ENCODE measurements around the gene FOXR2.

FOXR2 gene

GRCh38 chrX:55623100-55623499 lies at the start of gene FOXR2:
Gene FOXR2 (plus strand): TSS chrX:55623400. CDS start chrX:55623712, 312 bp downstream.
- no peak for DNase-seq

- DNase-seq, result no peak
Observed at GRCh38 chrX:55579115-55579514, 44.1 kb upstream of the FOXR2 start.

GRCh38 chrX:55582447-55582846 lies 40.8 kb upstream of the FOXR2 start:
- DNase-seq, result no peak

GRCh38 chrX:55593296-55593695 lies 29.9 kb upstream of the FOXR2 start:
- DNase-seq, result no peak

GRCh38 chrX:55593756-55594257 lies 29.4 kb upstream of the FOXR2 start:
- DNase-seq, result no peak

- DNase-seq, result no peak
Observed at GRCh38 chrX:55598333-55598732, 24.9 kb upstream of the FOXR2 start.

GRCh38 chrX:55619547-55619946 lies 3.7 kb upstream of the FOXR2 start:
- no peak for DNase-seq

GRCh38 chrX:55624403-55624802 lies 1.2 kb downstream of the FOXR2 start:
- no peak for DNase-seq

GRCh38 chrX:55636109-55636508 lies 12.9 kb downstream of the FOXR2 start:
- no peak for DNase-seq

GRCh38 chrX:55638933-55639332 lies 15.7 kb downstream of the FOXR2 start:
- no peak for DNase-seq

GRCh38 chrX:55640854-55641253 lies 17.7 kb downstream of the FOXR2 start:
- no peak for DNase-seq

GRCh38 chrX:55648434-55648833 lies 25.2 kb downstream of the FOXR2 start:
- no peak for DNase-seq

GRCh38 chrX:55659931-55660330 lies 36.7 kb downstream of the FOXR2 start:
- no peak for DNase-seq

GRCh38 chrX:55663584-55663983 lies 40.4 kb downstream of the FOXR2 start:
- no peak for DNase-seq

GRCh38 chrX:55668084-55668483 lies 44.9 kb downstream of the FOXR2 start:
- DNase-seq, result no peak
